Esophagus muscularis mucosa (tissue), 4 donors: Measurements from ENCODE around the gene NCAPH2. TPM values are rescaled to one million over a fixed set of nuclear protein-coding genes. Genes with fewer than 3 reads are reported as not detected.

Experiments
- DNase-seq: peaks from one replicate; pipeline ENCODE4 v3.0.0-alpha.2; 2017; ENCODE audit errors: extremely low spot score
- H3K27ac ChIP-seq, 4 donors: fragments of 200-600 bp; sonication (generic); replicated peaks in 1 of 4; 1 replicate in 3 of 4; 2 replicates in 1 of 4; pipeline ENCODE4 v1.5.1; 2016 to 2019; ENCODE audit warnings: mild to moderate bottlenecking in 1 of 4
- H3K27me3 ChIP-seq, 4 donors: fragments of 200-600 bp; sonication (generic); one replicate each; pipeline versions ENCODE4 v1.5.1 to v1.6.0; 2016 to 2019
- H3K36me3 ChIP-seq, 4 donors: fragments of 200-600 bp; sonication (generic); one replicate each; pipeline ENCODE4 v1.5.1; 2016 to 2019
- H3K4me1 ChIP-seq, 4 donors: fragments of 200-600 bp; sonication (generic); one replicate each; pipeline ENCODE4 v1.5.1; 2016 to 2019
- H3K4me3 ChIP-seq, 4 donors: fragments of 200-600 bp; sonication (generic); 1 replicate in 2 of 4; 2 replicates in 2 of 4; pipeline ENCODE4 v1.5.1; 2016 to 2019; ENCODE audit warnings: mild to moderate bottlenecking in 4 of 4, moderate library complexity in 1 of 4
- H3K9me3 ChIP-seq, 4 donors: fragments of 200-600 bp; sonication (generic); 1 replicate in 3 of 4; 2 replicates in 1 of 4; pipeline ENCODE4 v1.5.1; 2016 to 2019
- EP300 ChIP-seq: sonication (generic); formaldehyde crosslinking; IDR thresholded peaks from one replicate; pipeline ENCODE4 v1.6.1; 2017; ENCODE audit warnings: antibody characterized with exemption
- POLR2A ChIP-seq: fragments of 450-650 bp; IDR thresholded peaks from one replicate; pipeline ENCODE4 v1.6.1; 2017; ENCODE audit warnings: antibody characterized with exemption, moderate library complexity, mild to moderate bottlenecking, low read depth
- POLR2AphosphoS5 ChIP-seq, 2 donors: sonication (generic); formaldehyde crosslinking; IDR thresholded peaks; one replicate each; pipeline ENCODE4 v1.6.1; 2017; ENCODE audit warnings: antibody characterized with exemption in 2 of 2
- WGBS: methylation state at CpG from one replicate; pipeline ENCODE4 v1.1.5; 2018; 5-methylcytosine and 5-hydroxymethylcytosine counted together
- intact Hi-C: fragments of 100-400 bp; cut with DNase I; formaldehyde crosslinking; loops from one replicate; pipeline ENCODE4 v1.15.1; 2023
- total RNA-seq, 4 donors: library from RNA; depleted of rRNA; stranded (reverse); fragments of >200 nt; gene quantifications; one replicate each; pipeline versions ENCODE4 v1.1.0 to v1.2.1, GENCODE V29; 2016
- TF ChIP-seq, protein P1 (sequence below), 3 experiments: fragments of 200-600 bp in 2 of 3; fragments of 450-650 bp in 1 of 3; sonication (generic) in 2 of 3; IDR thresholded peaks; one replicate each; pipeline ENCODE4 v1.5.1; 2017 to 2019; ENCODE audit warnings: antibody characterized with exemption in 3 of 3, mild to moderate bottlenecking in 2 of 3, moderate library complexity in 1 of 3

Gene NCAPH2
- total RNA-seq, 4 donors from 2014 or later, result 30.3 to 44.6 (median 41.7) TPM

DNA sequence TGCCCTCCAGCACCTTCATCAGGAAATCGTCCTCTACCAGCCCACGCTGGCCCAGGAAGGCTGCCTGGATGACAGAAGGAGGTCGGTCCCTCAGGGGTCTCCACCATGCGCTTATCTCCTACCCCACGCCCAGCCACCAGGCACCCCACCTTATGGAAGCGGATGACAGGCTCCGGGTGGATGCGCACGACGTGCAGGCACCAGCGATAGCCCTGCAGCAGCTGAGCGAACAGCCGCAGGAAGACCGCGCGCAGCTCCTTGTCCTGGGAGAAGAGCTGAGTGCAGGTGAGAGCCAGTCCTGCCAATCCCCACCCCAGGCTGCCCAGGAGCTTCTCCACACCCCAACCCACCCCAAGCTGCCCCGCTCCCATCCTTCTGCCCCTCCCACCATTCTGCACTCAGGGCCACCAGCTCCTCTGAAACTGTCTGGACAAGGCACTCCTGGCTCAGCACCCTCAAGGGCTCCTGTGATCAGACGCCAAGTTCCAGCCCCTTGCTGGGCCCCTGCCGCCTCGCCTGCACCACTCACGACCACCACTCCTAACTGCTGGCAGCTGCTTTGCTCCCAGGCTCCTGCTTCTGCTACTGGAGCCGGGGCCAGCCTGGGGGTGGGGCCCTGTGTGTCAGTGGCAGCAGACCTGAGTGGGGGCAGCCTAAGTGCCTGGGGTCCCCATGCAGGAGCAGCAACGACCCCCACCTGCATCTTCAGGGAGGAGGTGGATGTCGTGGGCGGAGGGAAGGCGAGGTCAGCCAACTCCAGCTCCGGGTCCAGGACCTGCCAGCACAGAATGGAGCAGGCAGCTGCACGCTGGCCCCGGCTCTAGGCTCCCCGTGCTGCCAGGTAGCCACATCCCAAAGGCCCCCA lies 42.7 kb upstream of the NCAPH2 start:
- intact Hi-C loops, result no loop called here
- no peak for TF ChIP-seq POLR2A
- no peak for TF ChIP-seq EP300
- TF ChIP-seq, protein P1, sequence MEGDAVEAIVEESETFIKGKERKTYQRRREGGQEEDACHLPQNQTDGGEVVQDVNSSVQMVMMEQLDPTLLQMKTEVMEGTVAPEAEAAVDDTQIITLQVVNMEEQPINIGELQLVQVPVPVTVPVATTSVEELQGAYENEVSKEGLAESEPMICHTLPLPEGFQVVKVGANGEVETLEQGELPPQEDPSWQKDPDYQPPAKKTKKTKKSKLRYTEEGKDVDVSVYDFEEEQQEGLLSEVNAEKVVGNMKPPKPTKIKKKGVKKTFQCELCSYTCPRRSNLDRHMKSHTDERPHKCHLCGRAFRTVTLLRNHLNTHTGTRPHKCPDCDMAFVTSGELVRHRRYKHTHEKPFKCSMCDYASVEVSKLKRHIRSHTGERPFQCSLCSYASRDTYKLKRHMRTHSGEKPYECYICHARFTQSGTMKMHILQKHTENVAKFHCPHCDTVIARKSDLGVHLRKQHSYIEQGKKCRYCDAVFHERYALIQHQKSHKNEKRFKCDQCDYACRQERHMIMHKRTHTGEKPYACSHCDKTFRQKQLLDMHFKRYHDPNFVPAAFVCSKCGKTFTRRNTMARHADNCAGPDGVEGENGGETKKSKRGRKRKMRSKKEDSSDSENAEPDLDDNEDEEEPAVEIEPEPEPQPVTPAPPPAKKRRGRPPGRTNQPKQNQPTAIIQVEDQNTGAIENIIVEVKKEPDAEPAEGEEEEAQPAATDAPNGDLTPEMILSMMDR (IDR thresholded peaks at IDR 0.05), result no peak
- no peak for TF ChIP-seq POLR2AphosphoS5 (IDR thresholded peaks at IDR 0.05)
- Histone ChIP-seq H3K27ac (no peak overlapping the region), H3K4me1 (peaks cover 17 to 23% (median 19%) of the 10 kb centered on the region in 4 donors), H3K36me3 (peaks cover 73 to 82% (median 80%) of the 10 kb centered on the region in 4 donors), H3K9me3 (no peaks in the 10 kb centered on the region), H3K4me3 (no peak overlapping the region), H3K27me3 (no peaks in the 10 kb centered on the region)
- no peak for DNase-seq
- 93% methylated on average over 26 of the region's 30 CpGs for WGBS

DNA sequence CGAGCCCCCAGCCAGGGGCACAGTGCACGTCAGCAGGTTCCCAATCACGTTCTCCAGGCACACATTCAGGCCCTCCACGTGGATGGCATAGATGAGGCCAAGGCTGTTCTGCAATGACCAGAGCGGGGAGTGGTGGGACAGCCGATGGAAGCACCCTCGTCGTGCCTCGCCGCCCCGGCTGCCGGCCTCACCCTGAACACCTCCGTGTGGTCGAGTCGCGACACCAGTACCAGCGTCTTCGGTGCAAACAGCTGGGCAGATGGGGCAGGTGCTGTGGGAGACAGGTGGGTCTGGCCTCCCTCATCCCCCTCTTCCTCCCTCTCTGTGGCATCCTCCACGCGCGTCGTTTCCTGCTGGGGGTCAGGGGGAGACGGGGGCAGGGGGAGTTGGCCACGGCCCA lies 40.7 kb upstream of the NCAPH2 start:
- H3K4me3 ChIP-seq, result no peak overlapping the region
- no peak for DNase-seq
- no peaks in the 10 kb centered on the region for H3K9me3 ChIP-seq
- TF ChIP-seq POLR2AphosphoS5 (IDR thresholded peaks at IDR 0.05) (no peak), EP300 (no peak), POLR2A (no peak)
- TF ChIP-seq, protein P1 (IDR thresholded peaks at IDR 0.05), result no peak
- H3K27me3 ChIP-seq, result no peaks in the 10 kb centered on the region
- intact Hi-C loops, result no loop called here
- H3K4me1 ChIP-seq, result peaks cover 35 to 43% (median 39%) of the 10 kb centered on the region in 4 donors
- H3K36me3 ChIP-seq, result peaks cover 52 to 61% (median 60%) of the 10 kb centered on the region in 4 donors
- WGBS, result 84% methylated on average over 16 of the region's 24 CpGs
- no peak overlapping the region for H3K27ac ChIP-seq

DNA sequence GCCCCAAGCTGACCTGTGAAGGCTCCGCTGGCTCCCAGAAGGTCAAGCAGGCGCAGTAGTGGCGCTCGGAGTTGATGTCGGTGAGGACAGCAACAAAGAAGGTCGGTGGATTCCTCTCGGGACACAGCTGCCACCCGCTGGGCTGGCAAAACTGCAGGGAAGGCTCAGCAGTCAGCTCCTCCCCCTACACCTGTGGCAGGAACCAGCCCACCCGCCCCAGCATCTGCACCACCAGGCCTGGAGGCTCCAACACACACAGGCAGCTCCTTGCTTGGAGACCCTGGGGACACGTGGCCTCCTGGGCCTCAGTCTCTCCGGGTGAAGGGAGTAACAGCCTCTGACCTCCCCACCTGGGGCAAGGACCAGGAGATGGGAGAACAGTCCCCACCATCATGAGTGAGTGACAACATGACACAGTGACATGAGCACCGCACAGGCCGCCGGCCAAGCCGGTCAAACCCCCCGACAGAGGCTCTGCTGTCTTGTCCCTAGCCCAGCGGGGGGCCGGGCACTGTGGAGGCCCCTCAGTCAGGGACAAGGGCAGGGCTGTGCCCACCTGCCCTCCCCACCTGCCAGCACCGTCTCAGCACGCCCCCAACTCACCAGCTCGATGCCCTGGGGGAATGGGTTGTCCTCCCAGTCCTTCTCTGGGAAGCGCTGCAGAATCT lies 40.1 kb upstream of the NCAPH2 start:
- Histone ChIP-seq H3K4me3 (no peak overlapping the region), H3K27me3 (no peaks in the 10 kb centered on the region), H3K4me1 (peaks cover 41 to 49% (median 45%) of the 10 kb centered on the region in 4 donors), H3K9me3 (no peaks in the 10 kb centered on the region), H3K27ac (no peak overlapping the region), H3K36me3 (peaks cover 47 to 55% (median 54%) of the 10 kb centered on the region in 4 donors)
- no peak for TF ChIP-seq EP300
- TF ChIP-seq, protein P1 (IDR thresholded peaks at IDR 0.05), result no peak
- WGBS, result 88% methylated on average over 14 of the region's 22 CpGs
- intact Hi-C loops, result no loop called here
- no peak for DNase-seq

DNA sequence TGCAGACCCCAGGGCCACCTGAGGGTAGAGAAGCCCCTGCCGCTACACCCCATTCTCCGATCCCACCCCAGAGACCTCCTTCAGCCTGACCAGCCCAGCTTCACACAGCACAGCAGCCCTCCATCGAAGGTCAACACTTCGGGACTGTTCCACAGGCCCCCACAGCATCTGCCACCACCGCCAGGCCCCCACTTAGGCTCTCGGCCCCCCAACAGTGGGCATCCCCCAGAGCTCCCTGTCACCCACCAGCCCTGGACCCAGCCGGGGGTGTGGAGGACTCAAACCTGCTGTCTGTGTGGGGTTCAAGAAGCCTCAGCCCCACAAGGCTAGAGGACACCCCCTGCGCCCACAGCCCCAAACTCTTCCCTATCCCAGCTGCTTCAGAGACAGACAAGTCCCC lies 39.4 kb upstream of the NCAPH2 start:
- no peak overlapping the region for H3K27ac ChIP-seq
- H3K9me3 ChIP-seq, result no peaks in the 10 kb centered on the region
- peaks cover 48 to 56% (median 52%) of the 10 kb centered on the region in 4 donors for H3K4me1 ChIP-seq
- peaks cover 39 to 48% (median 47%) of the 10 kb centered on the region in 4 donors for H3K36me3 ChIP-seq
- WGBS, result no CpG with 5 or more reads among the region's 8 CpGs
- DNase-seq, result no peak
- H3K4me3 ChIP-seq, result no peak overlapping the region
- intact Hi-C loops, result no loop called here
- TF ChIP-seq, protein P1 (IDR thresholded peaks at IDR 0.05), result no peak
- no peak for TF ChIP-seq POLR2A
- no peak for TF ChIP-seq POLR2AphosphoS5 (IDR thresholded peaks at IDR 0.05)
- no peak for TF ChIP-seq EP300
- no peaks in the 10 kb centered on the region for H3K27me3 ChIP-seq
